Measurements from ENCODE around the gene CXorf66. TPM values are rescaled to one million over a fixed set of nuclear protein-coding genes. Genes with fewer than 3 reads are reported as not detected.
"Not testable (repeated sequence)": the region's sequence is repeated elsewhere in the genome, so short reads cannot be mapped to it uniquely, and the experiment has no call there.

CXorf66 gene
- total RNA-seq = not detected in 2 replicates

DNA sequence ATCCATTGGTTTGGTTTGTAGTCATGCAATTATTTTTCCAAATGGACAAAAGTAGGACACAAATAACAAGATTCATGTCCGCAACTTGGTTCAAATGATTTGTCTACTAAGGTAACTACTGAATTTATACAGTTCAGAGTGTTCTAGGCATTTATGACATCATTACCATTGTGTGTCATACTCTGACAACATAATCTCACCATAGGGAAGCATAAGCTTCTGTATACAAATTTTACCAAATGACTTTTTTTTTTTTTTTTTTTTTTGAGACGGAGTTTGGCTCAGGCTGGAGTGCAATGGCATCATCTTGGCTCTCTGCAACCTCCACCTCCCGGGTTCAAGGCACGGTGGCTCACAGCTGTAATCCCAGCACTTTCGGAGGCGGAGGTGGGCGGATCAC is at the start of gene CXorf66:
CXorf66 (minus strand) TSS at position 101 of the 400 bp plus-strand sequence; CDS start at position 76, 25 bp downstream.
- Mint-ChIP-seq H3K4me1 (no peaks in the 10 kb centered on the region), H3K36me3 (ENCODE audit: low read depth) (no peaks in the 10 kb centered on the region), H3K27ac (no peak within 1 kb of the TSS), H3K4me3 (no peak within 1 kb of the TSS), H3K9me3 (no peaks in the 10 kb centered on the region), H3K27me3 (peaks cover 2% of the 10 kb centered on the region)
- intact Hi-C loops (cut with micrococcal nuclease) = no loop called here
- DNase-seq = no peak

- no peaks in the 10 kb centered on the region for H3K9me3 Mint-ChIP-seq
- no peaks in the 10 kb centered on the region for H3K4me1 Mint-ChIP-seq
- H3K27me3 Mint-ChIP-seq = no peaks in the 10 kb centered on the region
- no peaks in the 10 kb centered on the region for H3K36me3 Mint-ChIP-seq (ENCODE audit: low read depth)
- H3K4me3 Mint-ChIP-seq = no peak overlapping the region
- no peak for DNase-seq
- intact Hi-C loops (cut with micrococcal nuclease) = no loop called here
- no peak overlapping the region for H3K27ac Mint-ChIP-seq
These were observed 17.5 kb upstream of the CXorf66 start for GRCh38 chrX:139982856-139983255.

GRCh38 chrX:139974471-139974870 is 9.2 kb upstream of the CXorf66 start:
- intact Hi-C loops (cut with micrococcal nuclease) = loop anchor here (10.0 kb wide), 1 partner anchor 1200 kb away; no protein-coding TSS in a partner anchor
- peaks cover 14% of the 10 kb centered on the region for H3K27me3 Mint-ChIP-seq
- H3K4me3 Mint-ChIP-seq = no peak overlapping the region
- no peak for DNase-seq
- no peaks in the 10 kb centered on the region for H3K36me3 Mint-ChIP-seq (ENCODE audit: low read depth)
- no peaks in the 10 kb centered on the region for H3K4me1 Mint-ChIP-seq
- no peaks in the 10 kb centered on the region for H3K9me3 Mint-ChIP-seq
- no peak overlapping the region for H3K27ac Mint-ChIP-seq

GRCh38 chrX:139972629-139973624 is 7.6 kb upstream of the CXorf66 start:
- Mint-ChIP-seq H3K4me1 (no peaks in the 10 kb centered on the region), H3K4me3 (no peak overlapping the region), H3K27ac (no peak overlapping the region), H3K27me3 (peaks cover 14% of the 10 kb centered on the region), H3K9me3 (no peaks in the 10 kb centered on the region), H3K36me3 (ENCODE audit: low read depth) (no peaks in the 10 kb centered on the region)
- DNase-seq = no peak
- intact Hi-C loops (cut with micrococcal nuclease) = loop anchor here (10.0 kb wide), 1 partner anchor 1198 kb away; no protein-coding TSS in a partner anchor

DNA sequence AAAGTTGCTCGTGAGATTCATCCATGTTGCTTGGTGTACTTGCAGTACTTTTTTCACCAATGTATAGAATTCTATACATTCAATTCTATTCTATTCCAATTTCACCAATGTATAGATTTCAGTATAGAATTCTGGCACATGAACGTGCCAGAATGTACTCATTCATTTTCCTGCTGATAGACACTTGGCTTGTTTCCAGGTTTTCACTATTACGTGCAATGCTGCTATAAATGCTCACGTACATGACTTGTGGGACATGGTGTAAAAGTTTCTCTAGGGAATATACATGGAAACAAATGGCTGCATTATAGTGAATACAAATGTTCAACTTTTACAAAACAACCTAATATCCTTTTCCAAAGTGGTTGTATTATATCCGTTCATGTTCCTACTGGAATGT is 6.8 kb upstream of the CXorf66 start:
- DNase-seq = no peak
- intact Hi-C loops (cut with micrococcal nuclease) = loop anchor here (10.0 kb wide), 1 partner anchor 1197 kb away; no protein-coding TSS in a partner anchor

DNA sequence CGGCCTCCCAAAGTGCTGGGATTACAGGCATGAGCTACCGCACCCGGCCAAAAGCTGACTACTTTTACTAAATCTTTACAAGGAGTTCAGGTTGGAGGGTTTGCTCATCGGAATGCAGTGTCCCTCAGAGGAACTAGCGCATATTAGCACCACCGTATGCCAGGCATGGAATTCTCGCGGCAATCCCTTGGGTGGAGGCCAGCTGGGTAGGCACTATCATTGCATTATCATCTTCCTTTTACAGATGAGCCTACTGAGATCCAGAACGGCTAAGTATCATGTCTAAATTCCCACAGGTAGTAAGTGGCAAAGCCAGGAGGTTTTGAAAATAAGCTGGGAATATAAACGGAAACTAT is 6.1 kb upstream of the CXorf66 start:
- no peak overlapping the region for H3K4me3 Mint-ChIP-seq
- intact Hi-C loops (cut with micrococcal nuclease) = loop anchor here (10.0 kb wide), 1 partner anchor 1197 kb away; no protein-coding TSS in a partner anchor

More for the DNA sequence above, 6.8 kb upstream of the CXorf66 start:
- H3K36me3 Mint-ChIP-seq (ENCODE audit: low read depth) = no peaks in the 10 kb centered on the region
- H3K4me3 Mint-ChIP-seq = no peak overlapping the region
- H3K9me3 Mint-ChIP-seq = no peaks in the 10 kb centered on the region
- no peaks in the 10 kb centered on the region for H3K4me1 Mint-ChIP-seq
- H3K27me3 Mint-ChIP-seq = peaks cover 14% of the 10 kb centered on the region
- no peak overlapping the region for H3K27ac Mint-ChIP-seq

DNA sequence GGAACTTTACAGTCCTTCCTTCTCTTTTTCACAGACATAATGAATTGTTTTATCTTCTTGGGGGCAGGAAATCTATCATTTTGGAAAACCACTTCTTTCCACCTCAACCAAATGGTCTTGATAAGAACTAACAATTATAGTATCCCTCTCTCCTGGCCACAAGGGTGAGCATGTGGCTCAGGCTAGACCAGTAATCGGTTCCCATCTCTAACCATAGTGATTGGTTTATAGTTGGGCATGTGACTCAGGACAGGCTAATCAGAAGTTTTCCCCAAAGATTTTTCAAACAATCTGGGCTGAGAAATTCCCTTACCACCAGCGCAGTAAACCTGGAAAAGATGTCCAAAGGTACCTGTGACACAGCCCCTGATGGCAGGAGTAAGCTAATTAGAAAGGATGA is 4.0 kb upstream of the CXorf66 start:
- peaks cover 14% of the 10 kb centered on the region for H3K27me3 Mint-ChIP-seq
- no peaks in the 10 kb centered on the region for H3K36me3 Mint-ChIP-seq (ENCODE audit: low read depth)
- H3K9me3 Mint-ChIP-seq = no peaks in the 10 kb centered on the region
- intact Hi-C loops (cut with micrococcal nuclease) = no loop called here
- DNase-seq = no peak
- no peak overlapping the region for H3K27ac Mint-ChIP-seq
- no peak overlapping the region for H3K4me3 Mint-ChIP-seq
- no peaks in the 10 kb centered on the region for H3K4me1 Mint-ChIP-seq

More for the DNA sequence above, 6.1 kb upstream of the CXorf66 start:
- no peak overlapping the region for H3K27ac Mint-ChIP-seq
- no peaks in the 10 kb centered on the region for H3K36me3 Mint-ChIP-seq (ENCODE audit: low read depth)
- DNase-seq = no peak
- peaks cover 14% of the 10 kb centered on the region for H3K27me3 Mint-ChIP-seq
- no peaks in the 10 kb centered on the region for H3K4me1 Mint-ChIP-seq
- H3K9me3 Mint-ChIP-seq = no peaks in the 10 kb centered on the region

DNA sequence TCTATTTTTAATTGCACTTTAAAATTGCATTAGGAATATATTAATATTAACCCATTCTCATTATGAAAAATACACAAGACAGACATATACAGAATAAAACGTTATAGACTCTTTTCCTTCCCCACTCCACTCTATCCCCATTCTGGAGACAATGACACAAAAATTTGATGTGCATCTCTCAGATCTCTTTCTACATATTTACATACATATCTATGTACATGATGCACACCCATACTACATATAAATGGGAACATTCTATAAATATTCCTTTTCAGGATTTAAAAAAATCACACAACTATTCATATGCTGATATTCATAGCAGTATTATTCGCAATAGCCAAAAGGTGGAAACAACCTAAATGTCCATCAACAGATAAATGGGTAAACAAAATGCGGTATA is 2.4 kb upstream of the CXorf66 start:
- H3K27me3 Mint-ChIP-seq = peaks cover 14% of the 10 kb centered on the region
- intact Hi-C loops (cut with micrococcal nuclease) = no loop called here
- H3K9me3 Mint-ChIP-seq = no peaks in the 10 kb centered on the region
- no peaks in the 10 kb centered on the region for H3K36me3 Mint-ChIP-seq (ENCODE audit: low read depth)
- no peak overlapping the region for H3K27ac Mint-ChIP-seq
- DNase-seq = no peak
- no peaks in the 10 kb centered on the region for H3K4me1 Mint-ChIP-seq
- no peak overlapping the region for H3K4me3 Mint-ChIP-seq

DNA sequence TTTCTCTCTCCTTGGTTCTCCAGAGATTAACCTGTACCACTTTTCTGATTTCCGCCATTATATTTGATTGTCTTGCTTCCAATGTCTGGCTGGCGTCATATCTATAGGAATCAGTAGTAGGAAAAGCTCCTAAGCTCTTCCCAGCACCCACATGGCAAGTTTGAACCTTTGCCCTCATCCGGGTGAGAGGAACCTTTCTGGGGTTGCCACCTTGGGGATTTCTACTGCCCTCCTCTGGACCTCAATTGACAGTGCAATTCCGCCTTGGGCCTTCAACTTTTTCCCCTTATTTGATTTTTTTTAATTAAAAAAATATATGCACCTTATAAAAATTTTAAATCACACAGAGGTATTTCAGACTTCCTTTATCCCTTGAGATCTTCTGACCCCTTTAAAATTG is 2.0 kb upstream of the CXorf66 start:
- intact Hi-C loops (cut with micrococcal nuclease) = no loop called here
- no peak for DNase-seq
- peaks cover 14% of the 10 kb centered on the region for H3K27me3 Mint-ChIP-seq
- H3K27ac Mint-ChIP-seq = no peak overlapping the region
- H3K4me1 Mint-ChIP-seq = no peaks in the 10 kb centered on the region
- no peaks in the 10 kb centered on the region for H3K9me3 Mint-ChIP-seq
- no peaks in the 10 kb centered on the region for H3K36me3 Mint-ChIP-seq (ENCODE audit: low read depth)
- no peak overlapping the region for H3K4me3 Mint-ChIP-seq

- H3K36me3 Mint-ChIP-seq (ENCODE audit: low read depth); intact Hi-C loops (cut with micrococcal nuclease): not testable (repeated sequence)
- DNase-seq = peak; percentile 51
These were observed 838 bp upstream of the CXorf66 start for GRCh38 chrX:139966159-139966558.

GRCh38 chrX:139961091-139961490 is 4.2 kb downstream of the CXorf66 start:
- DNase-seq; H3K9me3 Mint-ChIP-seq; intact Hi-C loops (cut with micrococcal nuclease); H3K4me3 Mint-ChIP-seq; H3K4me1 Mint-ChIP-seq; H3K36me3 Mint-ChIP-seq (ENCODE audit: low read depth); H3K27ac Mint-ChIP-seq; H3K27me3 Mint-ChIP-seq: not testable (repeated sequence)

More at GRCh38 chrX:139966159-139966558, 838 bp upstream of the CXorf66 start:
- not testable (repeated sequence) for H3K4me3 Mint-ChIP-seq, H3K27ac Mint-ChIP-seq, H3K9me3 Mint-ChIP-seq, H3K27me3 Mint-ChIP-seq, H3K4me1 Mint-ChIP-seq

DNA sequence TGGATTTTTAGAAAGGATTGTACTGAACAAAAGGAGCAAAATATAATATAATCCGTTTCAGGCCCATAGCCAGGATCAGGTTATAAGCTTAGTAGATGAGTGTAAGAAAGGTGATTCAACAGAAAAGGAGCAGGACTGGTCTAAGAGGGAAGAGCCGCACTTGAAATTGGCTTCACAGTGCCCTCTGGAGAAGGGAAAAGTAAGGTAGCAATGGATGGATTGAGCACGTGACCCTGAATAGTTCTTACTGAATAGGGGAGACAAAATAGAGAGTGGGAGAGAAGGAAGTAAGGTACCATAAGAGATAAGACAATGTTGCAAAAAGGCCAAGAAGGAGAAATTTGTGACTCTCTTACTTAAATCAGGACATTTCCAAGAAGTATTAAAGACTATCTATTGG is 15.6 kb downstream of the CXorf66 start:
- Mint-ChIP-seq H3K36me3 (ENCODE audit: low read depth) (no peaks in the 10 kb centered on the region), H3K27me3 (no peaks in the 10 kb centered on the region), H3K9me3 (no peaks in the 10 kb centered on the region), H3K4me1 (no peaks in the 10 kb centered on the region), H3K27ac (no peak overlapping the region), H3K4me3 (no peak overlapping the region)
- no peak for DNase-seq
- intact Hi-C loops (cut with micrococcal nuclease) = no loop called here

GRCh38 chrX:139945075-139945474 is 20.2 kb downstream of the CXorf66 start:
- Mint-ChIP-seq H3K27me3 (peaks cover 5% of the 10 kb centered on the region), H3K27ac (no peak overlapping the region), H3K4me1 (no peaks in the 10 kb centered on the region), H3K36me3 (ENCODE audit: low read depth) (no peaks in the 10 kb centered on the region), H3K9me3 (no peaks in the 10 kb centered on the region), H3K4me3 (no peak overlapping the region)
- intact Hi-C loops (cut with micrococcal nuclease) = no loop called here
- no peak for DNase-seq

DNA sequence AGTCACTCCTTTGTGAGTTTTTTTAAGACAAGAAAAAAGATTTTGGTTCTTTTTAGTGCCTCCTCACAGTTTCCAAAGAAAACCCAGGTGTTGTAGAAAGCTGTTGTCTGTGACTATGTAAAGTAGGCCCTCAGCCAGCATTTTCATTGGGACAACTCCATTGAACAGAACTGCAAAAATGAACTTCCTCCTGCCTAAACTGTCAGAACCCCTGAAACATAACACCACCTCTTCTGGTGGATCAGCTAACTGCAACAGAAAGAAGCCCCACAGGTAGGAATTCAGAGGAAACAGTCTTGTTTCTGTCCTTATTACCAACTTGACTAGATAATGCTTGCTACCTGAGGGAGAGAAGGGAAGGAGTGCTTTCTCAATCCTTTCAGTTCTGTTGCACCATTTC is 29.1 kb downstream of the CXorf66 start:
- peaks cover 5% of the 10 kb centered on the region for H3K4me1 Mint-ChIP-seq
- intact Hi-C loops (cut with micrococcal nuclease) = no loop called here
- H3K27me3 Mint-ChIP-seq = no peaks in the 10 kb centered on the region
- no peak overlapping the region for H3K27ac Mint-ChIP-seq
- H3K9me3 Mint-ChIP-seq = no peaks in the 10 kb centered on the region
- no peaks in the 10 kb centered on the region for H3K36me3 Mint-ChIP-seq (ENCODE audit: low read depth)
- peak; percentile 55 for DNase-seq
- no peak overlapping the region for H3K4me3 Mint-ChIP-seq

All from activated CD4-positive, alpha-beta T cell treated with anti-CD3 and anti-CD28 coated beads, Interleukin-2, amount 10 ng/mL, durations not matched to agents 24 days and 14 days (primary cell).